WTC11 (cell line): ENCODE data around the gene UBE2L3.

Source experiments
- ELF4 ChIP-seq: sonication (generic); formaldehyde crosslinking; IDR thresholded peaks from 2 replicates; pipeline ENCODE4 v1.8.1; 2022; ENCODE audit warnings: low read depth, mild to moderate bottlenecking, moderate library complexity, missing genetic modification reagents
- FOXP1 ChIP-seq: sonication (generic); formaldehyde crosslinking; IDR thresholded peaks from 2 replicates; pipeline ENCODE4 v1.8.0; 2022; ENCODE audit warnings: missing genetic modification reagents, mild to moderate bottlenecking, moderate library complexity, borderline replicate concordance
- JAZF1 ChIP-seq: fragments of 250-450 bp; sonication (Bioruptor Pico); IDR thresholded peaks from 2 replicates; pipeline ENCODE4 v1.9.0; 2021; ENCODE audit warnings: moderate library complexity, mild to moderate bottlenecking, inconsistent platforms
- NR2C2 ChIP-seq: sonication (generic); formaldehyde crosslinking; IDR thresholded peaks from 2 replicates; pipeline ENCODE4 v1.8.0; 2022; ENCODE audit warnings: mild to moderate bottlenecking, missing genetic modification reagents
- RELA ChIP-seq: sonication (generic); formaldehyde crosslinking; IDR thresholded peaks from 2 replicates; pipeline ENCODE4 v1.8.1; 2022; ENCODE audit warnings: missing genetic modification reagents, mild to moderate bottlenecking, borderline replicate concordance
- SP1 ChIP-seq: sonication (generic); formaldehyde crosslinking; conservative IDR thresholded peaks from 2 replicates; pipeline ENCODE4 v1.8.1; 2022; ENCODE audit warnings: missing genetic modification reagents
- ZBTB21 ChIP-seq: sonication (generic); formaldehyde crosslinking; IDR thresholded peaks from 2 replicates; pipeline ENCODE4 v1.8.1; 2023; ENCODE audit warnings: mild to moderate bottlenecking, missing genetic modification reagents, borderline replicate concordance
- ZNF232 ChIP-seq: sonication (generic); formaldehyde crosslinking; IDR thresholded peaks from 2 replicates; pipeline ENCODE4 v1.8.0; 2022; ENCODE audit warnings: mild to moderate bottlenecking, missing genetic modification reagents
- TF ChIP-seq, protein P1 (sequence below): fragments of 200-600 bp; IDR thresholded peaks from 2 replicates; pipeline ENCODE4 v1.8.0; 2022; ENCODE audit warnings: antibody characterized with exemption
- TF ChIP-seq, protein P2 (sequence below): sonication (generic); formaldehyde crosslinking; IDR thresholded peaks from 2 replicates; pipeline ENCODE4 v1.8.0; 2022; ENCODE audit warnings: mild to moderate bottlenecking, missing genetic modification reagents
- TF ChIP-seq, protein P3 (sequence below): sonication (generic); formaldehyde crosslinking; IDR thresholded peaks from 2 replicates; pipeline ENCODE4 v1.8.1; 2023; ENCODE audit warnings: mild to moderate bottlenecking, missing genetic modification reagents, moderate library complexity
- TF ChIP-seq, protein P4 (sequence below): sonication (generic); formaldehyde crosslinking; IDR thresholded peaks from 2 replicates; pipeline ENCODE4 v1.8.0; 2023; ENCODE audit warnings: mild to moderate bottlenecking, missing genetic modification reagents
- TF ChIP-seq, protein P5 (sequence below): sonication (generic); formaldehyde crosslinking; IDR thresholded peaks from 2 replicates; pipeline ENCODE4 v1.8.1; 2023; ENCODE audit warnings: mild to moderate bottlenecking, missing genetic modification reagents

DNA sequence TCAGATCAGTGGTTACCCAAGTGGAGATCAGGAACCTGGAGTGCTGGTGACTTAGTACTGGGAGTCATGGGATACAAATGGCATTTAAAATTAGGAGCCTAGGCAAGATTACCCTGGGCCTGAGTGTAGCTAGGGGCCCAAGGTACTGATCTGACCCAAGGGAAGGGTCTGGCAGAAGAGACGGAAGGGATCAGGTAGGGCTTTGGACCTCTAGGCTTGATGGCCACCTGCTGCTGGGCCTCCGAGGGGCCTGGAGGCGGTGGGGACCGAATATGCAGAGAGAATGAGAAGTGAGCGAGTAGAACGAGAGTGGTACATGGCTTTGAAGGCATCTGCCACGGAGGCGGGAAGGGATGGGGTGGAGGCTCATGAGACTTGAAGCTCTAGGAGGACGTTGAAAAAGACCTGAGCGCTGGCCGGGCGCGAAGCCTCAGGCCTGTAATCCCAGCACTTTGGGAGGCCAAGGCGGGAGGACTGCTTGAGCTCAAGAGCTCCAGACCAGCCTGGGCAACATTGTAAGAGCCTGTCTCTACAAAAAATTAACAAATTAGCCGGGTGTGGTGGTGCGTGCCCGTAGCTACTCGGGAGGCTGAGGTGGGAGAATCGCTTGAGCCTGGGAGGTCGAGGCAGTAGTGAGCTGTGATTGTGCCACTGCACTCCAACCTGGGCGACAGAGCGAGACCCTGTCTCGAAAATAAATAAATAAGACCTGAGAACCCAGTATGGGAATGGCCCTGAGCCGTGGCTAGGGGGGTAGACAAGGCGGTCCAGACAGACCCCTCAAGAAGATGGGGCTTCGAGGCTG is 97.7 kb downstream of the UBE2L3 start:
- TF ChIP-seq, protein P1, sequence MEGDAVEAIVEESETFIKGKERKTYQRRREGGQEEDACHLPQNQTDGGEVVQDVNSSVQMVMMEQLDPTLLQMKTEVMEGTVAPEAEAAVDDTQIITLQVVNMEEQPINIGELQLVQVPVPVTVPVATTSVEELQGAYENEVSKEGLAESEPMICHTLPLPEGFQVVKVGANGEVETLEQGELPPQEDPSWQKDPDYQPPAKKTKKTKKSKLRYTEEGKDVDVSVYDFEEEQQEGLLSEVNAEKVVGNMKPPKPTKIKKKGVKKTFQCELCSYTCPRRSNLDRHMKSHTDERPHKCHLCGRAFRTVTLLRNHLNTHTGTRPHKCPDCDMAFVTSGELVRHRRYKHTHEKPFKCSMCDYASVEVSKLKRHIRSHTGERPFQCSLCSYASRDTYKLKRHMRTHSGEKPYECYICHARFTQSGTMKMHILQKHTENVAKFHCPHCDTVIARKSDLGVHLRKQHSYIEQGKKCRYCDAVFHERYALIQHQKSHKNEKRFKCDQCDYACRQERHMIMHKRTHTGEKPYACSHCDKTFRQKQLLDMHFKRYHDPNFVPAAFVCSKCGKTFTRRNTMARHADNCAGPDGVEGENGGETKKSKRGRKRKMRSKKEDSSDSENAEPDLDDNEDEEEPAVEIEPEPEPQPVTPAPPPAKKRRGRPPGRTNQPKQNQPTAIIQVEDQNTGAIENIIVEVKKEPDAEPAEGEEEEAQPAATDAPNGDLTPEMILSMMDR: no peak
- TF ChIP-seq, protein P2, sequence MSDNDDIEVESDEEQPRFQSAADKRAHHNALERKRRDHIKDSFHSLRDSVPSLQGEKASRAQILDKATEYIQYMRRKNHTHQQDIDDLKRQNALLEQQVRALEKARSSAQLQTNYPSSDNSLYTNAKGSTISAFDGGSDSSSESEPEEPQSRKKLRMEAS (CRISPR knock-in tag): no peak
- TF ChIP-seq NR2C2: no peak
- 0 out of 2 replicates have a peak, but pooled peaks have one; percentile 37 for TF ChIP-seq JAZF1
- no peak for TF ChIP-seq ZNF232
- TF ChIP-seq ELF4: no peak
- no peak for TF ChIP-seq ZBTB21 (CRISPR knock-in tag)
- TF ChIP-seq FOXP1 (CRISPR knock-in tag): no peak
- TF ChIP-seq RELA: no peak
- TF ChIP-seq, protein P3, sequence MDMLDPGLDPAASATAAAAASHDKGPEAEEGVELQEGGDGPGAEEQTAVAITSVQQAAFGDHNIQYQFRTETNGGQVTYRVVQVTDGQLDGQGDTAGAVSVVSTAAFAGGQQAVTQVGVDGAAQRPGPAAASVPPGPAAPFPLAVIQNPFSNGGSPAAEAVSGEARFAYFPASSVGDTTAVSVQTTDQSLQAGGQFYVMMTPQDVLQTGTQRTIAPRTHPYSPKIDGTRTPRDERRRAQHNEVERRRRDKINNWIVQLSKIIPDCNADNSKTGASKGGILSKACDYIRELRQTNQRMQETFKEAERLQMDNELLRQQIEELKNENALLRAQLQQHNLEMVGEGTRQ (CRISPR knock-in tag): no peak
- TF ChIP-seq, protein P4, sequence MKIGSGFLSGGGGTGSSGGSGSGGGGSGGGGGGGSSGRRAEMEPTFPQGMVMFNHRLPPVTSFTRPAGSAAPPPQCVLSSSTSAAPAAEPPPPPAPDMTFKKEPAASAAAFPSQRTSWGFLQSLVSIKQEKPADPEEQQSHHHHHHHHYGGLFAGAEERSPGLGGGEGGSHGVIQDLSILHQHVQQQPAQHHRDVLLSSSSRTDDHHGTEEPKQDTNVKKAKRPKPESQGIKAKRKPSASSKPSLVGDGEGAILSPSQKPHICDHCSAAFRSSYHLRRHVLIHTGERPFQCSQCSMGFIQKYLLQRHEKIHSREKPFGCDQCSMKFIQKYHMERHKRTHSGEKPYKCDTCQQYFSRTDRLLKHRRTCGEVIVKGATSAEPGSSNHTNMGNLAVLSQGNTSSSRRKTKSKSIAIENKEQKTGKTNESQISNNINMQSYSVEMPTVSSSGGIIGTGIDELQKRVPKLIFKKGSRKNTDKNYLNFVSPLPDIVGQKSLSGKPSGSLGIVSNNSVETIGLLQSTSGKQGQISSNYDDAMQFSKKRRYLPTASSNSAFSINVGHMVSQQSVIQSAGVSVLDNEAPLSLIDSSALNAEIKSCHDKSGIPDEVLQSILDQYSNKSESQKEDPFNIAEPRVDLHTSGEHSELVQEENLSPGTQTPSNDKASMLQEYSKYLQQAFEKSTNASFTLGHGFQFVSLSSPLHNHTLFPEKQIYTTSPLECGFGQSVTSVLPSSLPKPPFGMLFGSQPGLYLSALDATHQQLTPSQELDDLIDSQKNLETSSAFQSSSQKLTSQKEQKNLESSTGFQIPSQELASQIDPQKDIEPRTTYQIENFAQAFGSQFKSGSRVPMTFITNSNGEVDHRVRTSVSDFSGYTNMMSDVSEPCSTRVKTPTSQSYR (CRISPR knock-in tag): no peak
- TF ChIP-seq SP1: no peak
- TF ChIP-seq, protein P5, sequence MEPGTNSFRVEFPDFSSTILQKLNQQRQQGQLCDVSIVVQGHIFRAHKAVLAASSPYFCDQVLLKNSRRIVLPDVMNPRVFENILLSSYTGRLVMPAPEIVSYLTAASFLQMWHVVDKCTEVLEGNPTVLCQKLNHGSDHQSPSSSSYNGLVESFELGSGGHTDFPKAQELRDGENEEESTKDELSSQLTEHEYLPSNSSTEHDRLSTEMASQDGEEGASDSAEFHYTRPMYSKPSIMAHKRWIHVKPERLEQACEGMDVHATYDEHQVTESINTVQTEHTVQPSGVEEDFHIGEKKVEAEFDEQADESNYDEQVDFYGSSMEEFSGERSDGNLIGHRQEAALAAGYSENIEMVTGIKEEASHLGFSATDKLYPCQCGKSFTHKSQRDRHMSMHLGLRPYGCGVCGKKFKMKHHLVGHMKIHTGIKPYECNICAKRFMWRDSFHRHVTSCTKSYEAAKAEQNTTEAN (CRISPR knock-in tag): no peak
